Astrocyte (in vitro differentiated cells and primary cell): Measurements from ENCODE around the gene A4GNT.

Source experiments
- CTCF ChIP-seq: IDR thresholded peaks from 2 replicates; pipeline ENCODE4 v1.5.1; 2011; ENCODE audit warnings: low read depth, mild to moderate bottlenecking, inconsistent platforms, low read length, moderate library complexity; ENCODE audit not compliant: insufficient read depth
- EZH2 ChIP-seq: IDR thresholded peaks from 2 replicates; pipeline ENCODE4 v1.6.1; 2012; ENCODE audit warnings: mild to moderate bottlenecking, low read length, inconsistent platforms; ENCODE audit not compliant: insufficient read depth

- TF ChIP-seq CTCF (peak; percentile 89), EZH2 (no peak)
These were observed 13.4 kb downstream of the A4GNT start for GRCh38 chr3:138118612-138119422.
